B cell (primary cell): Measurements from ENCODE around the gene CTPS1. TPM values are rescaled to one million over a fixed set of nuclear protein-coding genes. Genes with fewer than 3 reads are reported as not detected.

Experiments
- ATAC-seq: fragments of 200-7000 bp; cut with Tn5 transposase; one replicate; pipeline ENCODE4 v1.10.0; 2021; ENCODE audit warnings: low read depth, mild to moderate bottlenecking, moderate number of reproducible peaks, moderate library complexity
- CTCF ChIA-PET: fragments of 350-600 bp; sonication (Branson Sonifier 250); formaldehyde crosslinking; loops from one replicate; lab custom pipeline; 2021; ENCODE audit warnings: antibody characterized with exemption, inconsistent platforms; lab: Charles Lee
- POLR2A ChIA-PET: fragments of 350-600 bp; sonication (Branson Sonifier 250); formaldehyde crosslinking; loops from one replicate; lab custom pipeline; 2021; ENCODE audit warnings: antibody characterized with exemption; lab: Charles Lee
- DNase-seq: peaks from one replicate; pipeline ENCODE4 v3.0.0; 2013
- H2AFZ ChIP-seq: 2 replicates; pipeline ENCODE4 v1.6.1; 2012; ENCODE audit warnings: mild to moderate bottlenecking, low read depth, low read length; ENCODE audit not compliant: insufficient read depth, poor library complexity, severe bottlenecking
- H3K27ac ChIP-seq, 2 donors: 1 replicate in 1 of 2; 2 replicates in 1 of 2; pipeline ENCODE4 v1.5.1; 2012 to 2013; ENCODE audit warnings: low read length in 2 of 2, mild to moderate bottlenecking in 2 of 2, moderate library complexity in 1 of 2
- H3K27me3 ChIP-seq, 4 experiments: fragments of 200-600 bp in 1 of 4; sonication (generic) in 1 of 4; replicated peaks in 1 of 4; 1 replicate in 2 of 4; 2 replicates in 2 of 4; pipeline versions ENCODE4 v1.6.1 to v1.7.0; 2013 to 2016; ENCODE audit warnings: low read length in 3 of 4, mild to moderate bottlenecking in 2 of 4, mixed read lengths in 1 of 4, moderate library complexity in 1 of 4; ENCODE audit not compliant: insufficient read depth in 4 of 4, control insufficient read depth in 3 of 4; ENCODE audit errors: control extremely low read depth in 1 of 4
- H3K36me3 ChIP-seq, 2 experiments: replicated peaks in 1 of 2; 1 replicate in 1 of 2; 2 replicates in 1 of 2; pipeline versions ENCODE4 v1.6.1 to v1.7.1; 2013; ENCODE audit warnings: low read length in 1 of 2; ENCODE audit not compliant: insufficient read depth in 2 of 2, control insufficient read depth in 1 of 2; ENCODE audit errors: control extremely low read depth in 1 of 2, extremely low read depth in 1 of 2
- H3K4me1 ChIP-seq, 2 donors: fragments of 200-600 bp in 1 of 2; sonication (generic) in 1 of 2; 1 replicate in 1 of 2; 2 replicates in 1 of 2; pipeline versions ENCODE4 v1.5.1 to v1.6.1; 2013 to 2017; ENCODE audit warnings: low read length in 2 of 2; ENCODE audit not compliant: control insufficient read depth in 2 of 2, insufficient read depth in 2 of 2
- H3K4me2 ChIP-seq: replicated peaks from 2 replicates; pipeline ENCODE3; 2012; ENCODE audit warnings: mild to moderate bottlenecking, low read depth, low read length; ENCODE audit not compliant: poor library complexity, severe bottlenecking
- H3K4me3 ChIP-seq, 5 experiments: fragments of 200-600 bp in 1 of 5; sonication (generic) in 1 of 5; 1 replicate in 3 of 5; 2 replicates in 2 of 5; pipeline versions ENCODE4 v1.5.1 to v1.7.0; 2011 to 2016; ENCODE audit warnings: low read length in 4 of 5, mild to moderate bottlenecking in 4 of 5, low read depth in 2 of 5, control low read depth in 1 of 5, moderate library complexity in 1 of 5; ENCODE audit not compliant: insufficient read depth in 1 of 5; ENCODE audit errors: control extremely low read depth in 1 of 5, extremely low read depth in 1 of 5
- H3K79me2 ChIP-seq: fragments of 200-600 bp; sonication (generic); one replicate; pipeline ENCODE4 v1.6.0; 2016; ENCODE audit warnings: low read length; ENCODE audit not compliant: control insufficient read depth, insufficient read depth
- H3K9ac ChIP-seq: fragments of 200-600 bp; sonication (generic); 2 replicates; pipeline ENCODE4 v1.6.1; 2017; ENCODE audit warnings: mild to moderate bottlenecking, low read length, moderate library complexity
- H3K9me3 ChIP-seq, 3 donors: one replicate each; pipeline versions ENCODE4 v1.6.1 to v1.7.1; 2013; ENCODE audit warnings: low read length in 2 of 3; ENCODE audit not compliant: control insufficient read depth in 2 of 3, insufficient read depth in 1 of 3; ENCODE audit errors: control extremely low read depth in 1 of 3
- H4K20me1 ChIP-seq: 2 replicates; pipeline ENCODE4 v1.6.0; 2012; ENCODE audit warnings: mild to moderate bottlenecking, low read length; ENCODE audit not compliant: insufficient read depth, control insufficient read depth, poor library complexity, severe bottlenecking
- H3K27ac Mint-ChIP-seq: one replicate; pipeline ENCODE4 v1.8.0; 2021; ENCODE audit warnings: mixed read lengths
- H3K27me3 Mint-ChIP-seq: one replicate; pipeline ENCODE4 v1.8.0; 2021; ENCODE audit warnings: mixed read lengths
- H3K4me1 Mint-ChIP-seq: one replicate; pipeline ENCODE4 v1.8.0; 2021; ENCODE audit warnings: mixed read lengths
- H3K4me3 Mint-ChIP-seq: one replicate; pipeline ENCODE4 v1.8.0; 2021; ENCODE audit warnings: mixed read lengths
- H3K9me3 Mint-ChIP-seq: one replicate; pipeline ENCODE4 v1.8.0; 2022; ENCODE audit warnings: mixed read lengths; ENCODE audit not compliant: insufficient read depth
- CTCF ChIP-seq: fragments of 200-600 bp; IDR thresholded peaks from one replicate; pipeline ENCODE4 v1.8.0; 2022; ENCODE audit warnings: antibody characterized with exemption, mild to moderate bottlenecking
- EZH2 ChIP-seq: IDR thresholded peaks from 2 replicates; pipeline ENCODE4 v1.6.1; 2012; ENCODE audit warnings: borderline replicate concordance, low read depth, mild to moderate bottlenecking, moderate library complexity, low read length; ENCODE audit not compliant: insufficient read depth, poor library complexity, severe bottlenecking
- WGBS: methylation state at CpG from one replicate; pipeline ENCODE4 v1.1.5; 2013; ENCODE audit warnings: missing lambda C conversion rate; ENCODE audit not compliant: insufficient coverage; 5-methylcytosine and 5-hydroxymethylcytosine counted together
- intact Hi-C: fragments of 100-400 bp; cut with micrococcal nuclease; formaldehyde crosslinking; loops from one replicate; pipeline ENCODE4 v1.10.0; 2022
- polyA plus RNA-seq: library from polyadenylated mRNA; depleted of rRNA; stranded (reverse); fragments of >200 nt; gene quantifications from 2 replicates; pipeline ENCODE4 v1.2.3, GENCODE V29; 2012
- total RNA-seq, 2 donors: library from RNA; stranded (reverse); fragments of 120-200 nt in 1 of 2; gene quantifications; 1 replicate in 1 of 2; 2 replicates in 1 of 2; pipeline versions ENCODE4 v1.2.3 to v1.2.4, GENCODE V29; 2013 to 2022

Gene CTPS1
- total and polyA plus RNA-seq, 2 donors (not counting 1 experiment from before 2014, with no cell fraction given), result 9.2 to 17.9 TPM

DNA sequence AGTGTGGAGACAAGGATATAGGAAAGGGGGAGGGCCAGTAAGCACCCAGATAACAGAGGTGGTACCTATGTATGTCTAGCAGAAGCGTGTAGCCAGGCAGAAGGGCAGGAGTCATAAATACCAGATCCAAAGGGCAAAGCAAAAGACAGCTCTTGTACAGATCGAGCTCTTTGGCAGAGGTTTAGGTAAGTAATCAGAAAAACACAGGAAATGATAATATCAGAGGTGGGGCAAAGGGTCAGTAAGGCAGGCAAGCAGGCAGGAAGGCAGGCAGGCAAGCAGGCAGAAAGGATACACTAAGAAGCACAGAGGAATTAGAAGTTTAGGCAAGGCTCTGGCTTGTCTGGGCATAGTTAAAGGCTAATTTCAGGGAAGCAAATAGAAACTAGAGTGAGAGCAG is 64.7 kb downstream of the CTPS1 start:
- H3K4me3 Mint-ChIP-seq, result no peak overlapping the region
- no peaks in the 10 kb centered on the region for H3K9me3 Mint-ChIP-seq
- Histone ChIP-seq H3K4me1 (no peaks in the 10 kb centered on the region), H3K27ac (no peak overlapping the region), H3K4me2 (no peak overlapping the region), H3K36me3 (peaks cover 0 to 35% of the 10 kb centered on the region in 2 experiments), H3K27me3 (no peaks in the 10 kb centered on the region), H4K20me1 (no peaks in the 10 kb centered on the region), H3K4me3 (no peak overlapping the region), H3K79me2 (no peaks in the 10 kb centered on the region), H3K9me3 (no peaks in the 10 kb centered on the region), H3K9ac (no peak overlapping the region), H2AFZ (no peak overlapping the region)
- DNase-seq (no peak), ATAC-seq (no peak)
- H3K27me3 Mint-ChIP-seq, result no peaks in the 10 kb centered on the region
- TF ChIP-seq CTCF, result no peak
- no peak for TF ChIP-seq EZH2
- 100% methylated on average over 2 of the region's 2 CpGs for WGBS
- no peaks in the 10 kb centered on the region for H3K4me1 Mint-ChIP-seq
- ChIA-PET CTCF (no interaction called here), POLR2A (no interaction called here)
- intact Hi-C loops, result no loop called here
- H3K27ac Mint-ChIP-seq, result no peak overlapping the region

- Mint-ChIP-seq H3K27me3 (no peaks in the 10 kb centered on the region), H3K27ac (no peak overlapping the region), H3K4me3 (no peak overlapping the region), H3K4me1 (no peaks in the 10 kb centered on the region), H3K9me3 (no peaks in the 10 kb centered on the region)
- H3K9me3 ChIP-seq, result no peaks in the 10 kb centered on the region
- ATAC-seq (no peak), DNase-seq (no peak)
- H3K4me1 ChIP-seq, result no peaks in the 10 kb centered on the region
- POLR2A ChIA-PET, result no interaction called here
- no peak overlapping the region for H2AFZ ChIP-seq
- no peaks in the 10 kb centered on the region for H4K20me1 ChIP-seq
- no peak overlapping the region for H3K4me2 ChIP-seq
- H3K27ac ChIP-seq, result no peak overlapping the region
- no peak overlapping the region for H3K4me3 ChIP-seq
- H3K9ac ChIP-seq, result no peak overlapping the region
- H3K79me2 ChIP-seq, result no peaks in the 10 kb centered on the region
- CTCF ChIA-PET, result no interaction called here
- peaks cover 0 to 32% of the 10 kb centered on the region in 2 experiments for H3K36me3 ChIP-seq
- no peaks in the 10 kb centered on the region for H3K27me3 ChIP-seq
- intact Hi-C loops, result no loop called here
- TF ChIP-seq CTCF, result no peak
- no peak for TF ChIP-seq EZH2
- WGBS, result 100% methylated on average over 3 of the region's 5 CpGs
Measured at GRCh38 chr1:41045740-41046139, 66.2 kb downstream of the CTPS1 start.
